OCI-LY7 (cell line): ENCODE measurements around the gene SPSB3. TPM values are rescaled to one million over a fixed set of nuclear protein-coding genes. Genes with fewer than 3 reads are reported as not detected.

Source experiments
- BruUV-seq: library from RNA; stranded (reverse); fragments of 400-500 nt; replicated peaks from 2 replicates; lab custom pipeline; 2021; lab: Mats Ljungman, UMichigan
- CTCF ChIA-PET: fragments of 300-600 bp; sonication (Branson Sonifier 250); formaldehyde crosslinking; loops from one replicate; lab custom pipeline; 2022; ENCODE audit warnings: antibody characterized with exemption; ENCODE audit not compliant: unreplicated experiment; lab: Charles Lee
- POLR2A ChIA-PET: fragments of 300-600 bp; sonication (Branson Sonifier 250); formaldehyde crosslinking; loops from one replicate; lab custom pipeline; 2022; ENCODE audit warnings: antibody characterized with exemption; lab: Charles Lee
- DNase-seq: peaks from one replicate; pipeline ENCODE4 v3.0.0-alpha.2; 2015; ENCODE audit warnings: low spot score
- H2AFZ ChIP-seq: fragments of 200-600 bp; sonication (generic), shearing (Covaris generic); 2 replicates; pipeline ENCODE4 v1.6.1; 2014; ENCODE audit warnings: mild to moderate bottlenecking, antibody characterized with exemption, low read length, moderate library complexity
- H3K27ac ChIP-seq: fragments of 200-600 bp; sonication (generic); 2 replicates; pipeline ENCODE4 v1.5.1; 2014; ENCODE audit warnings: mixed run types, low read depth, mild to moderate bottlenecking, moderate library complexity, low read length, inconsistent platforms; ENCODE audit not compliant: poor library complexity, severe bottlenecking
- H3K36me3 ChIP-seq: fragments of 200-600 bp; sonication (generic); 2 replicates; pipeline ENCODE4 v1.6.1; 2014; ENCODE audit warnings: mild to moderate bottlenecking, antibody characterized with exemption, low read length, moderate library complexity, mixed read lengths; ENCODE audit not compliant: insufficient read depth
- H3K4me1 ChIP-seq: fragments of 200-600 bp; sonication (generic); 2 replicates; pipeline ENCODE4 v1.5.1; 2014; ENCODE audit warnings: mild to moderate bottlenecking, low read length; ENCODE audit not compliant: insufficient read depth, poor library complexity, severe bottlenecking
- H3K4me2 ChIP-seq: fragments of 200-600 bp; sonication (generic); 2 replicates; pipeline ENCODE4 v1.6.1; 2014; ENCODE audit warnings: mild to moderate bottlenecking, low read length
- H3K4me3 ChIP-seq: fragments of 200-600 bp; sonication (generic); 2 replicates; pipeline ENCODE4 v1.5.1; 2014; ENCODE audit warnings: mild to moderate bottlenecking, low read depth, low read length; ENCODE audit not compliant: poor library complexity, severe bottlenecking
- H3K79me2 ChIP-seq: fragments of 200-600 bp; sonication (generic); 2 replicates; pipeline ENCODE4 v1.6.1; 2016; ENCODE audit warnings: low read depth, mild to moderate bottlenecking, low read length, moderate library complexity, mixed read lengths; ENCODE audit not compliant: insufficient read depth
- H3K9me2 ChIP-seq: fragments of 200-600 bp; sonication (generic); 2 replicates; pipeline ENCODE4 v1.6.1; 2016; ENCODE audit warnings: mild to moderate bottlenecking, low read length, mixed read lengths; ENCODE audit not compliant: insufficient read depth
- H3K9me3 ChIP-seq: fragments of 200-600 bp; sonication (generic); 2 replicates; pipeline ENCODE4 v1.6.1; 2014; ENCODE audit warnings: mild to moderate bottlenecking, mixed run types, low read length, mixed read lengths
- H4K20me1 ChIP-seq: fragments of 200-600 bp; sonication (generic); 2 replicates; pipeline ENCODE4 v1.6.1; 2014; ENCODE audit warnings: mild to moderate bottlenecking, antibody characterized with exemption, low read length, moderate library complexity, mixed read lengths; ENCODE audit not compliant: insufficient read depth
- EZH2phosphoT487 ChIP-seq: fragments of 200-600 bp; sonication (generic); IDR thresholded peaks from 2 replicates; pipeline ENCODE4 v1.6.1; 2018; ENCODE audit warnings: low read depth, borderline replicate concordance, mild to moderate bottlenecking, mixed run types, antibody characterized with exemption, low read length, moderate library complexity, mixed read lengths
- intact Hi-C: fragments of 100-400 bp; cut with micrococcal nuclease; formaldehyde crosslinking; loops from one replicate; pipeline ENCODE4 v1.10.0; 2022; ENCODE audit not compliant: unreplicated experiment
- total RNA-seq, 2 experiments: library from RNA; depleted of rRNA in 1 of 2; stranded (reverse); fragments of >200 nt in 1 of 2; shearing (Covaris generic) in 1 of 2; gene quantifications; 2 replicates each; pipeline ENCODE4 v1.2.3, GENCODE V29; 2014 to 2022
- TF ChIP-seq, protein P1 (sequence below): fragments of 200-600 bp; sonication (generic); conservative IDR thresholded peaks from 2 replicates; pipeline ENCODE4 v1.5.1; 2014; ENCODE audit warnings: mild to moderate bottlenecking, antibody characterized with exemption, low read length, moderate library complexity, mixed read lengths

The SPSB3 gene
- total RNA-seq, 2 experiments from 2014 or later = 33.6 to 52.4 TPM

DNA sequence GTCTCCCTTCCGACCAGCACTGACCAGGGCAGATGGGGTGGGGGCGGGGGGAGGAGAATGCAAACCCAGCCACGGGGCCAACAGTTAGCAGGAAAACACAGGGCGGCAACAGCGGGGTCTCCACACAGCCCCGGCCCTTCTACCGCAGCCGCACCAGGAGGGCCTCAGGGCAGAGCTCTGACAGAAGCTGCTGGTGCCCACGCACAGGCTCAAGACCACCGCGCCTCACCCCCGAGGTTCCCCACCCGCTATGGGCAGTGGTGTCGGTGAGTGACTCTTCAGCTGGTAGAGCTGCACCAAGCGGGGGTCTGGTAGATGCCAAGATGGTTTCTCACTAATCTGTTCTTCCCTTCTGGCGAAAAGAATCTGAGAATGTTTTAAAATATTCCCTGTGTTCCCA is 28.2 kb upstream of the SPSB3 start:
- no TSS peak for BruUV-seq
- no peak overlapping the region for H3K4me3 ChIP-seq
- no peak overlapping the region for H2AFZ ChIP-seq
- no peaks in the 10 kb centered on the region for H3K4me1 ChIP-seq
- no peaks in the 10 kb centered on the region for H4K20me1 ChIP-seq
- ChIA-PET CTCF (no interaction called here), POLR2A (no interaction called here)
- no peaks in the 10 kb centered on the region for H3K9me3 ChIP-seq
- no peaks in the 10 kb centered on the region for H3K36me3 ChIP-seq
- no peak overlapping the region for H3K4me2 ChIP-seq
- no peaks in the 10 kb centered on the region for H3K79me2 ChIP-seq
- no peaks in the 10 kb centered on the region for H3K9me2 ChIP-seq
- DNase-seq = no peak
- intact Hi-C loops = no loop called here
- TF ChIP-seq EZH2phosphoT487 = no peak
- TF ChIP-seq, protein P1, sequence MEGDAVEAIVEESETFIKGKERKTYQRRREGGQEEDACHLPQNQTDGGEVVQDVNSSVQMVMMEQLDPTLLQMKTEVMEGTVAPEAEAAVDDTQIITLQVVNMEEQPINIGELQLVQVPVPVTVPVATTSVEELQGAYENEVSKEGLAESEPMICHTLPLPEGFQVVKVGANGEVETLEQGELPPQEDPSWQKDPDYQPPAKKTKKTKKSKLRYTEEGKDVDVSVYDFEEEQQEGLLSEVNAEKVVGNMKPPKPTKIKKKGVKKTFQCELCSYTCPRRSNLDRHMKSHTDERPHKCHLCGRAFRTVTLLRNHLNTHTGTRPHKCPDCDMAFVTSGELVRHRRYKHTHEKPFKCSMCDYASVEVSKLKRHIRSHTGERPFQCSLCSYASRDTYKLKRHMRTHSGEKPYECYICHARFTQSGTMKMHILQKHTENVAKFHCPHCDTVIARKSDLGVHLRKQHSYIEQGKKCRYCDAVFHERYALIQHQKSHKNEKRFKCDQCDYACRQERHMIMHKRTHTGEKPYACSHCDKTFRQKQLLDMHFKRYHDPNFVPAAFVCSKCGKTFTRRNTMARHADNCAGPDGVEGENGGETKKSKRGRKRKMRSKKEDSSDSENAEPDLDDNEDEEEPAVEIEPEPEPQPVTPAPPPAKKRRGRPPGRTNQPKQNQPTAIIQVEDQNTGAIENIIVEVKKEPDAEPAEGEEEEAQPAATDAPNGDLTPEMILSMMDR = no peak
- no peak overlapping the region for H3K27ac ChIP-seq

DNA sequence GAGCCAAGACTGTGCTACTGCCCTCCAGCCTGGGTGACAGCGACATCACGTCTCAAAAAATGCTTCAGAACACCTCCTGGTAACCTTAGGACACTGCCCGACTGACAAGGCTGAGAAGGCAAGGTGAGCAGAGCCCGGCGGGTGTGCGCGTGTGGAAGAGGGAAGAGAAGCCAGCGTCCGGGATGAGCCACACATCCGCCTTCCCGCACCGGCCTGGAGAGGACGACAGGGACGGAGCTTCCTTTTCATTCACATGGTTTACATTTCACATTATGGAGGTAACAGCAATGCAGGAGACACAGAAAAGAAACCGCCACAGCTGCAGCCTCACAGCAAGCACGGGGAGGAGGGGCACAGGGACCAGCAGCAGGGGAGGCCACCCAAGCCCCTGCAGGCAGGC is 27.7 kb upstream of the SPSB3 start:
- POLR2A ChIA-PET = no interaction called here
- H4K20me1 ChIP-seq = no peaks in the 10 kb centered on the region
- no TSS peak for BruUV-seq
- no peaks in the 10 kb centered on the region for H3K4me1 ChIP-seq
- DNase-seq = no peak
- no peaks in the 10 kb centered on the region for H3K79me2 ChIP-seq
- no peaks in the 10 kb centered on the region for H3K36me3 ChIP-seq
- H3K4me2 ChIP-seq = no peak overlapping the region
- no peak overlapping the region for H2AFZ ChIP-seq
- CTCF ChIA-PET = no interaction called here
- TF ChIP-seq EZH2phosphoT487 = no peak
- TF ChIP-seq, protein P1 = no peak
- H3K27ac ChIP-seq = no peak overlapping the region
- H3K9me2 ChIP-seq = no peaks in the 10 kb centered on the region
- H3K4me3 ChIP-seq = no peak overlapping the region
- intact Hi-C loops = no loop called here
- H3K9me3 ChIP-seq = no peaks in the 10 kb centered on the region

DNA sequence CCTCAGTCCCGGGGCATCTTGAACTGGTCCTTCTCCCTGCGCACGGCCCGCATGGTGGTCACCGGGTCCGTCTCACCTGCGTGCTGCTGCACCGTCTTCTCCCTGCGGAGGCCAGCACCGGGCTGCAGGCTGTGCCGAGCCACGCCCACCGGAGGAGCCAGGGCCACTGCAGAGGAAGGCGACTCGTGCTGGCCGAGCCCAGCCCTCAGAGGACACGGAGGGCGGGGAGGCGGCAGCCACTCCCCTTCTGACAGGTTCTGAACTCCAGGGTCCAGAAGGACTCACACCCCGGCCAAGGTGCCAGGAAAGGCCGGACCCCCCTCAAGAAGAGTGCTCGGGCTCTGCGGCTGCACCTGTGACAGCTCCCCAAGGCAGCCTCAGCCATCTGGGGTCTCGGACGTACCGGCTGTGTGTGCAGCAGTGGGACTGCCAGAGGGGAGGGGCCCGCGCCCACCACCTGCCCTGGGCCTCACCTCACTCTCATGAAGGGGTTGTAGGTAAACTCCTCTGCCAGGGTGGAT is 27.0 kb upstream of the SPSB3 start:
- H3K4me1 ChIP-seq = no peaks in the 10 kb centered on the region
- no TSS peak for BruUV-seq
- no peaks in the 10 kb centered on the region for H4K20me1 ChIP-seq
- DNase-seq = no peak
- H3K36me3 ChIP-seq = no peaks in the 10 kb centered on the region
- H3K4me2 ChIP-seq = no peak overlapping the region
- H3K4me3 ChIP-seq = no peak overlapping the region
- TF ChIP-seq EZH2phosphoT487 = no peak
- TF ChIP-seq, protein P1 = no peak
- H2AFZ ChIP-seq = no peak overlapping the region
- H3K27ac ChIP-seq = no peak overlapping the region
- ChIA-PET POLR2A (no interaction called here), CTCF (no interaction called here)
- no peaks in the 10 kb centered on the region for H3K79me2 ChIP-seq
- H3K9me3 ChIP-seq = no peaks in the 10 kb centered on the region
- intact Hi-C loops = no loop called here
- H3K9me2 ChIP-seq = no peaks in the 10 kb centered on the region
